Uterus (tissue), 4 donors: ENCODE results near the gene PIP5KL1. TPM values are rescaled to one million over a fixed set of nuclear protein-coding genes. Genes with fewer than 3 reads are reported as not detected.

Experiments
- DNase-seq, 2 donors: peaks; one replicate each; pipeline ENCODE4 v3.0.0-alpha.2; 2019 to 2020
- H3K27ac ChIP-seq, 2 donors: fragments of 200-600 bp; sonication (generic); 1 replicate in 1 of 2; 2 replicates in 1 of 2; pipeline ENCODE4 v1.5.1; 2016 to 2018
- H3K27me3 ChIP-seq, 2 donors: fragments of 200-600 bp; sonication (generic); one replicate each; pipeline ENCODE4 v1.5.1; 2018 to 2019; ENCODE audit warnings: control low read depth in 1 of 2
- H3K36me3 ChIP-seq, 2 donors: fragments of 200-600 bp; sonication (generic); one replicate each; pipeline ENCODE4 v1.5.1; 2019; ENCODE audit warnings: control low read depth in 1 of 2
- H3K4me1 ChIP-seq, 2 donors: fragments of 200-600 bp; sonication (generic); one replicate each; pipeline ENCODE4 v1.5.1; 2018 to 2019; ENCODE audit warnings: control low read depth in 1 of 2
- H3K4me3 ChIP-seq, 2 donors: fragments of 200-600 bp; sonication (generic); 1 replicate in 1 of 2; 2 replicates in 1 of 2; pipeline ENCODE4 v1.5.1; 2018 to 2019; ENCODE audit warnings: mild to moderate bottlenecking in 1 of 2
- H3K9me3 ChIP-seq, 2 donors: fragments of 200-600 bp; sonication (generic); one replicate each; pipeline ENCODE4 v1.5.1; 2019; ENCODE audit warnings: control low read depth in 1 of 2
- CTCF ChIP-seq, 4 experiments: fragments of 200-600 bp in 2 of 4; fragments of 450-650 bp in 2 of 4; sonication (generic) in 2 of 4; IDR thresholded peaks; one replicate each; pipeline ENCODE4 v1.5.1; 2016 to 2019; ENCODE audit warnings: antibody characterized with exemption in 4 of 4, mild to moderate bottlenecking in 2 of 4, moderate library complexity in 1 of 4
- POLR2A ChIP-seq, 2 donors: fragments of 450-650 bp; IDR thresholded peaks; one replicate each; pipeline ENCODE4 v1.6.1; 2016; ENCODE audit warnings: antibody characterized with exemption in 2 of 2, mild to moderate bottlenecking in 1 of 2, moderate library complexity in 1 of 2
- intact Hi-C: fragments of 100-400 bp; cut with DNase I; formaldehyde crosslinking; loops from one replicate; pipeline ENCODE4 v1.15.1; 2023; ENCODE audit warnings: low total_unique reads
- total RNA-seq, 4 donors: library from RNA; depleted of rRNA in 3 of 4; stranded (reverse); fragments of >200 nt in 3 of 4; gene quantifications; one replicate each; pipeline versions ENCODE4 v1.1.0 to v1.2.4, GENCODE V29; 2014 to 2023
- donor health status: DM: yes; HTN: yes; CAD: no.

Gene PIP5KL1
- total RNA-seq, 4 donors from 2014 or later, result 2.9 to 11.3 (median 3.2) TPM; not detected in 1

DNA sequence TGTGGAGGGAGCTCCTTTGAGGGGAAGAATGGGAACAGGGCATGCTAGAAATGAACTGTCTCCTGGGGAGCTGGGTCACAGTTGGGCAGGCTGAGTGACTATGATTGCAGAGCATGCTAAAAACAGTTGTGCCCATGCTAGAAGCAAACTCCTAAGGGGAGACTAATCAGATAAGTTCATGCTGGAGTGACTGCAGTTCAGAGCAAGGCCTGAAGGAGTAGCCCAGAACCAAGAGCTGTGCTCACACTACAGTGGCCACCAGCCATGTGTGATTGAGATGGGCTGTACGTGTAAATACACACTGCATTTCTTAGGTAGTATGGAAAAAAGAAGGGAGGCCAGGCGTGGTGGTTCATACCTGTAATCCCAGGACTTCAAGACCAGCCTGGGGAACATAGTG, 42.8 kb downstream of the PIP5KL1 start:
- DNase-seq, result no peak
- no peak overlapping the region for H3K4me3 ChIP-seq
- no peaks in the 10 kb centered on the region for H3K9me3 ChIP-seq
- H3K27me3 ChIP-seq, result no peaks in the 10 kb centered on the region
- H3K36me3 ChIP-seq, result no peaks in the 10 kb centered on the region
- no peak overlapping the region for H3K27ac ChIP-seq
- peaks cover 0 to 5% of the 10 kb centered on the region in 2 donors for H3K4me1 ChIP-seq
- TF ChIP-seq CTCF (IDR thresholded peaks at IDR 0.05), result no peak
- TF ChIP-seq POLR2A (IDR thresholded peaks at IDR 0.05), result no peak
- intact Hi-C loops, result no loop called here

DNA sequence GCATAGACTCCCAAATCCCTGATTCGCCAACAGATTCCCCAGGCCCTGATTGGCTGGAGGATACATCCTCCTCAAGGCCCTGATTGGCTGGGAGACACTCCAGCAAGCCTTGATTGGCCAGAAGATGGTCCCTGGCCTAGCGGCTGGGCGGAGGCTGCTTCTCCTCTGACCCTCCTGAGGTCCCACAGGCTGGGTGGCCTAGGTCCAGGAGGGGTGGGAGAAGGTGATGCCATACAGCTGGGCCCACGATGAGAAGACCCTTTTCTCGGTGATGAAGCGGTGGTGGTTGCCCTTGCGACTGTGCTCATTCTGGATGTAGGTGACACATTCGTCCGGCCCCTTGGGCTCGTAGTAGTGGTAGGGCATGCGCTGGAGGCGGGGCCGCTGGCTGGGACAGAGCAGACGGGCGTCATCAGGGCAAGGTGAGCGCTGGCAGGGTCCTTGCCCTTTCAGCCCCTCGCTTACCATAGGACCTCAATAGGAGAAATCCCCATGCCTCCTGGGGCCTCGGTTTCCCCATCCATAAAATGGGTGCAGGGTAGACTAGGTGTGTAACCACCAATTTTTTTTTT, 44.1 kb downstream of the PIP5KL1 start:
- Histone ChIP-seq H3K4me3 (no peak overlapping the region), H3K27me3 (no peaks in the 10 kb centered on the region), H3K36me3 (no peaks in the 10 kb centered on the region), H3K27ac (no peak overlapping the region), H3K4me1 (peaks cover 0 to 5% of the 10 kb centered on the region in 2 donors), H3K9me3 (no peaks in the 10 kb centered on the region)
- peak in 1 of 2 donors; percentile 13 for DNase-seq
- intact Hi-C loops, result no loop called here
- TF ChIP-seq CTCF (IDR thresholded peaks at IDR 0.05) (no peak), POLR2A (IDR thresholded peaks at IDR 0.05) (no peak)

GRCh38 chr9:127885508-127886281, 44.9 kb downstream of the PIP5KL1 start:
- Histone ChIP-seq H3K36me3 (no peaks in the 10 kb centered on the region), H3K9me3 (no peaks in the 10 kb centered on the region), H3K4me3 (no peak overlapping the region), H3K27me3 (no peaks in the 10 kb centered on the region), H3K4me1 (peaks cover 0 to 5% of the 10 kb centered on the region in 2 donors), H3K27ac (peak overlapping the region in 1 of 2 donors; percentile 23)
- intact Hi-C loops, result no loop called here
- TF ChIP-seq CTCF (IDR thresholded peaks at IDR 0.05), result no peak
- no peak for TF ChIP-seq POLR2A (IDR thresholded peaks at IDR 0.05)
- peak in 1 of 2 donors; percentile 15 for DNase-seq

DNA sequence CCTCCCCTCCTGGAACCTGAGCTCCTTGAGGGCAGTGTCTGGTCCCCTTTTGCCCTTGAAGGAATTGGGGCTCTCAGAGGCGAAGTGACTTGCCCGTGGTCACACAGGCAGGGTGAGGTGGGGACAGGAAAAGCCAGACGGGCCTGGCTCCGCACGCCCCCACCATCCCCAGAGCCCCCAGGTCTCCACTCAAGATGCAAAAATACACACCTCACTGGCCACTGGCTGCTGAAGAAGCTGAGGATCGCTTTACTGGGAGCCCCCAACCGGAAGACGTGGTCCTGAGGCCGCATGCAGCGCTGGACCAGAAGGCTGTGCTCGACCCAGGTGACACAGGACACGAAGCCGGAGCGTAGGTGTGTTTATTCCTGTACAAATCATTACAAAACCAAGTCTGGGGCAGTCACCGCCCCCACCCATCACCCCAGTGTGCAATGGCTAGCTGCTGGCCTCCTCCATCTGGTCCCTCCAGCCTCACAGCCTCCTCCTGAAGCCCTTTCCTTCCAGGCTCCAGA, 45.5 kb downstream of the PIP5KL1 start:
- DNase-seq, result peak in 1 of 2 donors; percentile 13
- H3K4me1 ChIP-seq, result peaks cover 0 to 5% of the 10 kb centered on the region in 2 donors
- no peak for TF ChIP-seq CTCF (IDR thresholded peaks at IDR 0.05)
- TF ChIP-seq POLR2A (IDR thresholded peaks at IDR 0.05), result no peak
- H3K9me3 ChIP-seq, result no peaks in the 10 kb centered on the region
- intact Hi-C loops, result no loop called here
- H3K27ac ChIP-seq, result peak overlapping the region in 1 of 2 donors; percentile 23
- no peaks in the 10 kb centered on the region for H3K36me3 ChIP-seq
- no peak overlapping the region for H3K4me3 ChIP-seq
- no peaks in the 10 kb centered on the region for H3K27me3 ChIP-seq

DNA sequence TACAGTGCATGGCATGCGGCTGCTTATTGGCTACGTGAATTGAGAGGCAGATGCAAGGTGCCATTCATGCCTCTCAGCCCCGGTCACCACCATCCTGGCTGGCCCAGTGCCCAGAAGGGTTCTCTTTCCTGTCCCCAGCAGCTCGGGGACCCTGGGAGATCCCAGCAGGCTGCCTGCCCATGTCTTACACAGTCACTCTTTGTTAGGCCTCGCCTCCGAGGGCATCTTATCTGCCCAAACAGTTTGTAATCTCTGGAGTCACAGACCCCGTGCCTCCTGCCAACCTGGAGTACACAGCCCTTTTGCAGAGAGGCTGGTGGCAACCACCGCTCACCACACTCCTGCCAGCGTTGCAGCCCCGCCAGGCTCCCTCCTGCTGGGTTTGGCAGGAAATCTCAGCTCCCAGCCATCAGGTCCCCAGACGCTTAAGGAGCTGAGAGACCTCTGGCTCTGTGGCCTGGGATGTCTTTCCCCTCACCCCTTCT, 46.1 kb downstream of the PIP5KL1 start:
- peak in 1 of 2 donors; percentile 36 for DNase-seq
- H3K27me3 ChIP-seq, result no peaks in the 10 kb centered on the region
- TF ChIP-seq POLR2A (IDR thresholded peaks at IDR 0.05) (no peak), CTCF (IDR thresholded peaks at IDR 0.05) (no peak)
- peak overlapping the region in 1 of 2 donors; percentile 23 for H3K27ac ChIP-seq
- no peaks in the 10 kb centered on the region for H3K9me3 ChIP-seq
- H3K4me3 ChIP-seq, result no peak overlapping the region
- H3K36me3 ChIP-seq, result no peaks in the 10 kb centered on the region
- H3K4me1 ChIP-seq, result peaks cover 0 to 5% of the 10 kb centered on the region in 2 donors
- intact Hi-C loops, result no loop called here
